ENCODE data around the gene ACP4. TPM values are rescaled to one million over a fixed set of nuclear protein-coding genes. Genes with fewer than 3 reads are reported as not detected.
A peak's percentile ranks its signal among the peaks of the same experiment; 100 is the strongest.
"Not testable (repeated sequence)": the region's sequence is repeated elsewhere in the genome, so short reads cannot be mapped to it uniquely, and the experiment has no call there.

ACP4 gene
- total RNA-seq, 1 experiment from 2014 or later, result not detected

GRCh38 chr19:50803633-50804419, 13.6 kb downstream of the ACP4 start:
- CTCF ChIA-PET, result interaction anchor here (0.9 to 2.7 kb wide), 2 partner anchors 118 to 858 kb away, joined by 4 to 13 read pairs; no protein-coding TSS in a partner anchor

GRCh38 chr19:50804420-50805272, 14.4 kb downstream of the ACP4 start:
- peak overlapping the region; percentile 99 for H3K4me3 Mint-ChIP-seq (ENCODE audit: unreplicated experiment)
- H3K4me1 Mint-ChIP-seq (ENCODE audit: insufficient read depth, unreplicated experiment), result peaks cover 21% of the 10 kb centered on the region
- CTCF ChIA-PET, result interaction anchor here (0.7 kb wide), 1 partner anchor 16 kb away, joined by 3 read pairs; no protein-coding TSS in a partner anchor
- POLR2A ChIA-PET, result interaction anchor here (0.6 to 3.8 kb wide), 24 partner anchors 8 to 1703 kb away, joined by 3 to 33 read pairs (median 3); partner anchors contain the start of genes ATF5, JOSD2, POLD1 and ZNF175
- intact Hi-C loops (cut with micrococcal nuclease), result loop anchor here (1.0 to 10.0 kb wide), 2 partner anchors 118 to 290 kb away; no protein-coding TSS in a partner anchor
- no peak for TF ChIP-seq CTCF (IDR thresholded peaks at IDR 0.05; ENCODE audit: unreplicated experiment)
- BruUV-seq (replicated peaks), result no TSS peak
- no peaks in the 10 kb centered on the region for H3K27me3 Mint-ChIP-seq (ENCODE audit: insufficient read depth, unreplicated experiment)
- peak overlapping the region; percentile 99 for H3K27ac Mint-ChIP-seq (ENCODE audit: low read depth, unreplicated experiment)
- H3K9me3 Mint-ChIP-seq (ENCODE audit: unreplicated experiment), result peaks cover 2% of the 10 kb centered on the region
- peaks cover 55% of the 10 kb centered on the region for H3K36me3 Mint-ChIP-seq (ENCODE audit: insufficient read depth, unreplicated experiment)
- DNase-seq (ENCODE audit: unreplicated experiment), result peak; percentile 99

More at GRCh38 chr19:50803633-50804419, 13.6 kb downstream of the ACP4 start:
- Mint-ChIP-seq H3K36me3 (ENCODE audit: insufficient read depth, unreplicated experiment) (peaks cover 63% of the 10 kb centered on the region), H3K27ac (ENCODE audit: low read depth, unreplicated experiment) (peak overlapping the region; percentile 99), H3K27me3 (ENCODE audit: insufficient read depth, unreplicated experiment) (no peaks in the 10 kb centered on the region), H3K9me3 (ENCODE audit: unreplicated experiment) (no peaks in the 10 kb centered on the region), H3K4me3 (ENCODE audit: unreplicated experiment) (peak overlapping the region; percentile 99), H3K4me1 (ENCODE audit: insufficient read depth, unreplicated experiment) (peaks cover 21% of the 10 kb centered on the region)
- POLR2A ChIA-PET, result interaction anchor here (0.6 to 3.8 kb wide), 11 partner anchors 10 to 433 kb away, joined by 3 to 33 read pairs (median 3); partner anchors contain the start of gene POLD1
- no peak for DNase-seq (ENCODE audit: unreplicated experiment)
- BruUV-seq (replicated peaks), result TSS peak; percentile 73
- no peak for TF ChIP-seq CTCF (IDR thresholded peaks at IDR 0.05; ENCODE audit: unreplicated experiment)
- intact Hi-C loops (cut with micrococcal nuclease), result loop anchor here (1.0 to 10.0 kb wide), 2 partner anchors 118 to 291 kb away; no protein-coding TSS in a partner anchor

- H3K4me3 Mint-ChIP-seq (ENCODE audit: unreplicated experiment), result no peak overlapping the region
These were observed 18.6 kb downstream of the ACP4 start for GRCh38 chr19:50808856-50809255.

GRCh38 chr19:50811622-50812238, 21.5 kb downstream of the ACP4 start:
- POLR2A ChIA-PET; H3K4me3 Mint-ChIP-seq (ENCODE audit: unreplicated experiment); H3K36me3 Mint-ChIP-seq (ENCODE audit: insufficient read depth, unreplicated experiment); H3K4me1 Mint-ChIP-seq (ENCODE audit: insufficient read depth, unreplicated experiment); DNase-seq (ENCODE audit: unreplicated experiment); H3K27ac Mint-ChIP-seq (ENCODE audit: low read depth, unreplicated experiment); intact Hi-C loops (cut with micrococcal nuclease); BruUV-seq (replicated peaks): not testable (repeated sequence)
- Mint-ChIP-seq H3K27me3 (ENCODE audit: insufficient read depth, unreplicated experiment) (peaks cover 12% of the 10 kb centered on the region), H3K9me3 (ENCODE audit: unreplicated experiment) (peaks cover 15% of the 10 kb centered on the region)
- CTCF ChIA-PET, result interaction anchor here (0.9 kb wide), 1 partner anchor 110 kb away, joined by 5 read pairs; no protein-coding TSS in a partner anchor

More at GRCh38 chr19:50808856-50809255, 18.6 kb downstream of the ACP4 start:
- peaks cover 13% of the 10 kb centered on the region for H3K36me3 Mint-ChIP-seq (ENCODE audit: insufficient read depth, unreplicated experiment)
- DNase-seq (ENCODE audit: unreplicated experiment), result no peak
- POLR2A ChIA-PET, result no interaction called here
- no peak overlapping the region for H3K27ac Mint-ChIP-seq (ENCODE audit: low read depth, unreplicated experiment)
- peaks cover 6% of the 10 kb centered on the region for H3K4me1 Mint-ChIP-seq (ENCODE audit: insufficient read depth, unreplicated experiment)
- CTCF ChIA-PET, result interaction anchor here (0.6 kb wide), 1 partner anchor 30 kb away, joined by 3 read pairs; no protein-coding TSS in a partner anchor
- no peak for TF ChIP-seq CTCF (IDR thresholded peaks at IDR 0.05; ENCODE audit: unreplicated experiment)
- intact Hi-C loops (cut with micrococcal nuclease), result loop anchor here (10.0 kb wide), 1 partner anchor 286 kb away; no protein-coding TSS in a partner anchor
- no TSS peak for BruUV-seq (replicated peaks)
- peaks cover 15% of the 10 kb centered on the region for H3K9me3 Mint-ChIP-seq (ENCODE audit: unreplicated experiment)
- no peaks in the 10 kb centered on the region for H3K27me3 Mint-ChIP-seq (ENCODE audit: insufficient read depth, unreplicated experiment)

Data from MCF 10A (cell line).